ENCODE measurements around the gene GAS2L2. TPM values are rescaled to one million over a fixed set of nuclear protein-coding genes. Genes with fewer than 3 reads are reported as not detected.

GAS2L2 gene
- total and polyA plus RNA-seq, 2 donors (not counting 1 experiment from before 2014, with no cell fraction given) = 0.09 to 0.17 TPM

DNA sequence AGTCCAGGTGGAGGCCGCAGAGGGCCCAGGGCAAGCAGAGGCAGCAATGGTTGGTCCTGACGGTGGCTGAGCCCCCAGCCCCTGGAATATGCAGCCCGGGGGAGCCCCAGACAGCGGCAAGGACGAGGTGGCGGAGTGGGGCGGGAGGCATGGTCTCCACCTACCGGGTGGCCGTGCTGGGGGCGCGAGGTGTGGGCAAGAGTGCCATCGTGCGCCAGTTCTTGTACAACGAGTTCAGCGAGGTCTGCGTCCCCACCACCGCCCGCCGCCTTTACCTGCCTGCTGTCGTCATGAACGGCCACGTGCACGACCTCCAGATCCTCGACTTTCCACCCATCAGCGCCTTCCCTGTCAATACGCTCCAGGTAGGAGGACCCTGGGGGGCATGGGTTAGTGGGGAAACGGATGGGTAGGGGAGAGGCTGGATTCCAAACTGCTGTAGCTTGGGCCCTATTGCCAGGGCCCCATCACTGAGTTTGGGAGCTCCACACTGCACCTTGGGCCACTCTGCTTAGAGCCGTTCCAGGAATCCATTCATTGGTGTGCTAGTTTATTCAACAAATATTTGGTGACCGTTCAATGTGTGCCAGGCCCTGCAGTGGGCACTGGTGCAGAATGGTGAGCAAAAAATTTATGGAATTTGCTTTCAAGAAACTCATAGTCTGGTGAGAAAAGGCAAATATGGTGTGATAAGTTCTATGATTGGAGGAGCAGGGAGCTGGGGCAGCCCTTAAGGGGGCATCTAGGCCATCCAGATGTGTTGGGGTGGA is 17.8 kb downstream of the GAS2L2 start:
- CTCF ChIA-PET = interaction anchor here (1.1 to 1.4 kb wide), 2 partner anchors 10 to 12 kb away, joined by 3 to 9 read pairs; no protein-coding TSS in a partner anchor
- no peak for ATAC-seq (ENCODE audit: low read depth)
- TF ChIP-seq, protein P1, sequence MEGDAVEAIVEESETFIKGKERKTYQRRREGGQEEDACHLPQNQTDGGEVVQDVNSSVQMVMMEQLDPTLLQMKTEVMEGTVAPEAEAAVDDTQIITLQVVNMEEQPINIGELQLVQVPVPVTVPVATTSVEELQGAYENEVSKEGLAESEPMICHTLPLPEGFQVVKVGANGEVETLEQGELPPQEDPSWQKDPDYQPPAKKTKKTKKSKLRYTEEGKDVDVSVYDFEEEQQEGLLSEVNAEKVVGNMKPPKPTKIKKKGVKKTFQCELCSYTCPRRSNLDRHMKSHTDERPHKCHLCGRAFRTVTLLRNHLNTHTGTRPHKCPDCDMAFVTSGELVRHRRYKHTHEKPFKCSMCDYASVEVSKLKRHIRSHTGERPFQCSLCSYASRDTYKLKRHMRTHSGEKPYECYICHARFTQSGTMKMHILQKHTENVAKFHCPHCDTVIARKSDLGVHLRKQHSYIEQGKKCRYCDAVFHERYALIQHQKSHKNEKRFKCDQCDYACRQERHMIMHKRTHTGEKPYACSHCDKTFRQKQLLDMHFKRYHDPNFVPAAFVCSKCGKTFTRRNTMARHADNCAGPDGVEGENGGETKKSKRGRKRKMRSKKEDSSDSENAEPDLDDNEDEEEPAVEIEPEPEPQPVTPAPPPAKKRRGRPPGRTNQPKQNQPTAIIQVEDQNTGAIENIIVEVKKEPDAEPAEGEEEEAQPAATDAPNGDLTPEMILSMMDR (IDR thresholded peaks at IDR 0.05) = no peak
- TF ChIP-seq EZH2 (IDR thresholded peaks at IDR 0.05; ENCODE audit: borderline replicate concordance, insufficient read depth, low read depth, low read length, poor library complexity, severe bottlenecking) = no peak
- H3K4me3 Mint-ChIP-seq = no peak overlapping the region
- no peaks in the 10 kb centered on the region for H3K9me3 Mint-ChIP-seq (ENCODE audit: insufficient read depth)
- H3K9ac ChIP-seq (ENCODE audit: low read length) = no peak overlapping the region
- no peak overlapping the region for H3K27ac ChIP-seq (ENCODE audit: low read length in 2 of 2)
- H3K9me3 ChIP-seq (ENCODE audit: control extremely low read depth in 1 of 3, control insufficient read depth in 2 of 3, insufficient read depth in 1 of 3, low read length in 2 of 3) = no peaks in the 10 kb centered on the region
- H4K20me1 ChIP-seq (ENCODE audit: control insufficient read depth, insufficient read depth, low read length, poor library complexity, severe bottlenecking) = no peaks in the 10 kb centered on the region
- no peak overlapping the region for H2AFZ ChIP-seq (ENCODE audit: insufficient read depth, low read depth, low read length, poor library complexity, severe bottlenecking)
- POLR2A ChIA-PET = no interaction called here
- WGBS (ENCODE audit: insufficient coverage) = 92% methylated on average over 29 of the region's 29 CpGs
- H3K27me3 ChIP-seq (replicated peaks in 1 of 4; ENCODE audit: control extremely low read depth in 1 of 4, control insufficient read depth in 3 of 4, insufficient read depth in 4 of 4, low read length in 3 of 4) = peaks cover 0 to 14% (median 0%) of the 10 kb centered on the region in 4 experiments
- H3K27me3 Mint-ChIP-seq = peaks cover 19% of the 10 kb centered on the region
- intact Hi-C loops (cut with micrococcal nuclease) = no loop called here
- H3K36me3 ChIP-seq (replicated peaks in 1 of 2; ENCODE audit: control extremely low read depth in 1 of 2, control insufficient read depth in 1 of 2, extremely low read depth in 1 of 2, insufficient read depth in 2 of 2, low read length in 1 of 2) = no peaks in the 10 kb centered on the region
- H3K4me3 ChIP-seq (ENCODE audit: control extremely low read depth in 1 of 5, extremely low read depth in 1 of 5, insufficient read depth in 1 of 5, low read depth in 2 of 5, low read length in 4 of 5) = no peak overlapping the region
- peaks cover 12% of the 10 kb centered on the region for H3K4me1 Mint-ChIP-seq
- H3K79me2 ChIP-seq (ENCODE audit: control insufficient read depth, insufficient read depth, low read length) = no peaks in the 10 kb centered on the region
- DNase-seq = no peak
- peaks cover 9 to 11% of the 10 kb centered on the region in 2 donors for H3K4me1 ChIP-seq (ENCODE audit: control insufficient read depth in 2 of 2, insufficient read depth in 2 of 2, low read length in 2 of 2)
- no peak overlapping the region for H3K27ac Mint-ChIP-seq
- H3K4me2 ChIP-seq (replicated peaks; ENCODE audit: low read depth, low read length, poor library complexity, severe bottlenecking) = no peak overlapping the region

DNA sequence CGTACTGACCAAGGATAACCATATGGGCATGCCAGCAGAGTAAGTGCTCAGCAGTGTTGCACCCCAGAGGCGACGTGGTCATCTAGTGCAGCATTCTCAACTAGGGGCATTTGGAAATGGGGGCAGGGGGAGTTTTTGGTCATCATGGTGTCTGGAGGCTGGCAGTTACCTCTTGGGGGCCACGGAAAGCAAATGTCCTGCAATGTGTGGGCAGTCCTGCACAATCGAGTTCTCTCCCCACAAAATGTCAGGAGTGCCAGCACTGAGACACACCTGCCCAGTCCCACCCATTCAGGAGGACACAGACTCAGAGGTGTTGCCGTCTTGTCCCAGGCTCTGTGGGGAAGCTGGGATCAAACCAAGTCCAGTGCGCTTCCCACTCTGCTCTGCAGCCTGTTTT is 18.6 kb downstream of the GAS2L2 start:
- Histone ChIP-seq H3K79me2 (ENCODE audit: control insufficient read depth, insufficient read depth, low read length) (no peaks in the 10 kb centered on the region), H3K36me3 (replicated peaks in 1 of 2; ENCODE audit: control extremely low read depth in 1 of 2, control insufficient read depth in 1 of 2, extremely low read depth in 1 of 2, insufficient read depth in 2 of 2, low read length in 1 of 2) (no peaks in the 10 kb centered on the region), H3K27me3 (replicated peaks in 1 of 4; ENCODE audit: control extremely low read depth in 1 of 4, control insufficient read depth in 3 of 4, insufficient read depth in 4 of 4, low read length in 3 of 4) (peaks cover 0 to 11% (median 0%) of the 10 kb centered on the region in 4 experiments), H3K9me3 (ENCODE audit: control extremely low read depth in 1 of 3, control insufficient read depth in 2 of 3, insufficient read depth in 1 of 3, low read length in 2 of 3) (no peaks in the 10 kb centered on the region), H3K9ac (ENCODE audit: low read length) (no peak overlapping the region), H3K4me1 (ENCODE audit: control insufficient read depth in 2 of 2, insufficient read depth in 2 of 2, low read length in 2 of 2) (peaks cover 9 to 11% of the 10 kb centered on the region in 2 donors), H3K4me3 (ENCODE audit: control extremely low read depth in 1 of 5, extremely low read depth in 1 of 5, insufficient read depth in 1 of 5, low read depth in 2 of 5, low read length in 4 of 5) (no peak overlapping the region), H4K20me1 (ENCODE audit: control insufficient read depth, insufficient read depth, low read length, poor library complexity, severe bottlenecking) (no peaks in the 10 kb centered on the region), H2AFZ (ENCODE audit: insufficient read depth, low read depth, low read length, poor library complexity, severe bottlenecking) (no peak overlapping the region), H3K27ac (ENCODE audit: low read length in 2 of 2) (no peak overlapping the region), H3K4me2 (replicated peaks; ENCODE audit: low read depth, low read length, poor library complexity, severe bottlenecking) (no peak overlapping the region)
- Mint-ChIP-seq H3K4me3 (no peak overlapping the region), H3K9me3 (ENCODE audit: insufficient read depth) (no peaks in the 10 kb centered on the region), H3K27ac (no peak overlapping the region), H3K27me3 (peaks cover 11% of the 10 kb centered on the region), H3K4me1 (peaks cover 15% of the 10 kb centered on the region)
- ATAC-seq (ENCODE audit: low read depth) = no peak
- TF ChIP-seq, protein P1 (IDR thresholded peaks at IDR 0.05) = no peak
- TF ChIP-seq EZH2 (IDR thresholded peaks at IDR 0.05; ENCODE audit: borderline replicate concordance, insufficient read depth, low read depth, low read length, poor library complexity, severe bottlenecking) = no peak
- 94% methylated on average over 6 of the region's 7 CpGs for WGBS (ENCODE audit: insufficient coverage)
- CTCF ChIA-PET = no interaction called here
- intact Hi-C loops (cut with micrococcal nuclease) = no loop called here
- POLR2A ChIA-PET = no interaction called here
- no peak for DNase-seq
